Stimulated activated CD8-positive, alpha-beta memory T cell treated with anti-CD3 and anti-CD28 coated beads, Interleukin-15, amount 100 ng/mL, for 48 hours (primary cell): ENCODE data around the gene ATF7IP.

ENCODE experiments used
- DNase-seq, 2 donors: peaks; one replicate each; pipeline ENCODE4 v3.0.0-alpha.2; 2020; ENCODE audit warnings: low read depth in 2 of 2

ATF7IP gene

DNA sequence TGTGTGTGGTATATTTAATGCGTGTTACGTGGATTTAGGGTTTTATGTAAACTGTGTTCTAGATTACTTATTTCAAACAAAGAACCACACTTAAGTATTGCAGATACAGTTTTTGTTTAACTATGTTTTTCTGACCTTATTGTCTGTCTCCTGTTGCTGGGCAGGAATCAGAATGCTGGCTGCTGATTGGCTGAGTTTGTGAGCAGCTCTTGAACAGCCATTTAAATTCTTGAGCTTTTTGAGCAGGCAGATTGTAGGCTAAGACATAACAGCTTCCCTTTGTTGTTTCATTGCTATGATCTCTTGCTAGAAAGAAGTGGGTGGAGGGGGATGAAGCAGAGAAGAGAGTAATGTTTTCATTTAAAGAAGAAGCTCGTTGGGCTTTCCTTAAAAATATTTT is 52.2 kb downstream of the ATF7IP start:
- peak in 1 of 2 donors; percentile 31 for DNase-seq

DNA sequence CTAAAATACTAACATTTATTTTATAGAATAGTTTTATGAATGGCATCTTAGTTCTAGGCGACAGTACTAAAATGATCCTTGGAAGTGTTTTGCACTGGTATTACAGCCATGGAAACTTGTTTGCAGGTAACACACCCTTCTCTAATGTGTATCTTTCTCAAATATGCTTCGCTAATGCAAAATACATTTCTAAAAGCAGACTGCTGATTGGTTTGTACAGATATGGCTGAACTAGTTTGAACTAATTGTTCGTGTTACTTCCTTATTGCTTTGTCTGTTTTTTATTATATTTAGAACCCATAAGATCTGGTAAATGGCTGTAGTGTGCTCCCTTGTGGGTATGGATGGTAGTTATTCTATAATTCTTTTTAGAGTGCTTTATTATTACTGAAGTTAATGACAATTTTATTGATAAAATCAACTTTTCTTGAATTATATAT is 53.0 kb downstream of the ATF7IP start:
- DNase-seq: no peak

DNA sequence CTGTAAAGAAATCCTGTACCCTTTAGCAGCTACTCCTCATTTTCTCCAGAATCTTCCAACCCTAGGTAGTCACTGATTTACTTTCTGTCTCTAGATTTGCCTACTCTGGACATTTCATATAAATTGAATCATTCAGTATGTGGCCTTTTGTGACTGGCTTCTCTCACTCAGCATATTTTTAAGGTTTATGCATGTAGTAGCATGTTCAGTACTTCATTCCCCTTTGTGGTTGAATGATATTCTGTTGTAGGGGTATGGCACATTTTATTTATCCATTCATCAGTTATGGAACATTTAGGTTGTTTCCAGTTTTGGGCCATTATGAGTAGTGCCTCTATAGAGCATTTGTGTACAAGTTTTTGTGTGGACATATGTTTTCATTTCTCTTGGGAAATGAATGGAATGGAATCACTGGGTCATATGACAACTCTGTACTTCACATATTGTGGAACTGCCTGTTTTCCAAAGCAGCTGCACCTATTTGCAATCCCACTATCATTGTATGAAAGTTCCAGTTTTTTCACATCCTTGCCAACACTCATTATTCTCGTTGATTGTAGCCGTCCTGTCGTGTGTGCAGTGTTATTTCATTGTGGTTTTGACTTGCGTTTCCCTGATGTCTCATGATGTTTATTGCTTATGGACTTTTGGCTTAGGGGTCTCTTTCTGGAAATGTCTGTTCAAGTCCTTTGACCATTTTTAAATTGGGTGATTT is 57.2 kb downstream of the ATF7IP start:
- DNase-seq: no peak

DNA sequence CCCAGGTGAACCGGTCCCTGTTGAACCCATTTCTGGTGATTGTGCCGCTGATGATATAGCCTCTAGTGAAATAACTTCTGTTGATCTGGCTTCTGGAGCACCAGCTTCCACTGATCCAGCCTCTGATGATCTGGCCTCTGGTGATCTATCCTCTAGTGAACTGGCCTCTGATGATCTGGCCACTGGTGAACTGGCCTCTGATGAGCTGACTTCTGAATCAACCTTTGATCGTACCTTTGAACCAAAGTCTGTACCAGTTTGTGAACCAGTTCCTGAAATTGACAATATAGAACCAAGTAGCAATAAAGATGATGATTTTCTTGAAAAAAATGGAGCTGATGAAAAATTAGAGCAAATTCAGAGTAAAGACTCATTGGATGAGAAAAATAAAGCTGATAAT is 59.1 kb downstream of the ATF7IP start:
- DNase-seq: no peak

DNA sequence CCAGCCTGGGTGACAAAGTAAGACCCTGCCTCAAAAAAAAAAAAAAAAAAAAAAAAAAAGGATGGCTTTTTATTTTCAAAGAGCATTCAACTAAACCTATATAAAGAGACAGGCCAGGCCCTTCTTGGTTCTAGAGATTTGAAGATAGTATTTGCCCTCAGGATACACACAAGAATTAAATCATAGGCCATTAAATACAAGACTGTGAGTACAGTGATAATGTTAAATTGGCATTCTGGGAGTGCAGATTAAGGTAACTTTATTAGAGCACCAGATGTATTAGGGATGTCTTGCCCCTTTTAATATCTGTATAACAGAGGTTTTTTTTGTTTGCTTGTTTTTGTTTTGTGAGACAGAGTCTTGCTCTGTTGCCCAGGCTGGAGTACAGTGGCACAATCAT is 61.3 kb downstream of the ATF7IP start:
- DNase-seq: no peak

DNA sequence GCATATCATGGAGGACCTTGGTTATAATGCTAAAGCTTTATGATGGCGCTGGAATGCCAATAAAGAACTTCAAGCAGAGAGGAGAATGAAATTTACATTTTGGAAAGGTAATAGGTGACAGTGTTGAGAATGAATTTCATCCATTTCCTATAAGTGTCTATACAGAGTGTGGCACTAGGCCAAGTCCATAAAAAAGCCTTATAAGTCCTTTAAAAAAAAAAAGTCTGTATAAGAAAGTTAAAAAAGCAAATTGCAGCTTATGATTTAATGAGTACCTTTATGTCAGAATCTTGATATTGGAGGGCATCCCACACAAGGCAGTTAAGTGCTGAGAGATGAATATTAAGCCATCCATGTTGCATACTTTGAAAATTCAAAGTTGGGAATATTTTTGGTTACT is 62.4 kb downstream of the ATF7IP start:
- no peak for DNase-seq

DNA sequence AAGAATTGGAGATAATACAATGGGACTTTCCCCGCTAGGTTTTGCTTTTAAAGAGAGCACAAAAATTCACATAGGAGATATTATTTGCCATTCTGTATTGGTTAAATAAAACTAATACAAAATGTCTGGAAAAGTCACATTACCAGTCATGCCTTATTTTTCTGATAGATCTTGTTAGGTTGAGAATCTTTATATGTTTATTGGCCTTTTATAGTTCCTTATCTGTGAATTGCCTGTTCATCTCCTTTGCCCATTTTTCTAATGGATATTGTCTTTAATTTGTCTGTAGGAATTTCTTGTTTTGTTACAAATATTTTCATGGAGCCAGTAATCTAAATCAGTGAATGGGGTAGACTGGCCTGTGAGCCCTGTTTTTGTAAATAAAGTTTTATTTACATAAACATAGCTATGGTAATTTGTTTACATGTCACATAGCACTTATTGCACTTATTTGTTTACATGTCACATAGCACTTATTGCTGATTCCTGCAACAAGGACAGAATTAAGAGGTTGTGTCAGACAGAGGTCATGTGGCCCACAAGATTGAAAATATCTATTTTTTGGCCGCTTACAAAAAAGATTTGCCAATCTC is 65.0 kb downstream of the ATF7IP start:
- no peak for DNase-seq

DNA sequence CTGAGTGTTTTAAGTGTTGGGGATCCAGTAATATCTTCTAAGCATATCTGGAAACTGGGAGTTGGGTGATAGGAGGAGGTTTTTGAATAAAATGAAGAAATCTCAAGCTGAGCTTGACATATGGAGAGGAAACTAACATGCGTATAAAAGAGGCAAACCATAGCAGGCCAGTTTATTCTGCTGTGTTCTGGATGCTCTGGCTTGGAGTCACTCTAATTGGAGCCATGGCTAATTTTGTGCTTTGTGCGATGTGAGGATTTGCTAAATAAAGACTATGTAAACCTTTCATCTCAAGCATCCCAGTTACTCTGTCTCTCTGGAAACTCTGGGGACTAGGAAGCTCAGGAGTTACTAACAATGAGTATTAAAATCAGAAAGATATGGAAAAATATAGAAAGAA is 66.5 kb downstream of the ATF7IP start:
- DNase-seq: no peak

DNA sequence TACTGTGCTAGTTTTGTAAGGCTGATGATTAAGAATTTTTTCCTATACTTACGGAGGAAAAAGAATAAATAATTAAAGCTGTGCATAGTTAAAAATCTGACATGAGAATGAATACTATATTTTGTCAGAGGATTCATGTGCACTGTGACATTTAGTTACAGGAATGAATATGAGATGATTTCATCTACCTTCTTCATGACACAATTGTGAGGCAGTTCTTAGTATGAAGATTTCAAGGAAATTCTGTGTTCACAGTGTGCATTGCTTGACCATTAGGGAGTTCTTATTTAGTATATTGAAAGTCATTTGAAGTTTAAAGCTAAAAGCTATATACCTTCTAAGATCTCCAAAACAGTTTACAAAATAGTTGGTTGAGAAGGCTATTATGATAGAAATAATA is 70.1 kb downstream of the ATF7IP start:
- DNase-seq: no peak

DNA sequence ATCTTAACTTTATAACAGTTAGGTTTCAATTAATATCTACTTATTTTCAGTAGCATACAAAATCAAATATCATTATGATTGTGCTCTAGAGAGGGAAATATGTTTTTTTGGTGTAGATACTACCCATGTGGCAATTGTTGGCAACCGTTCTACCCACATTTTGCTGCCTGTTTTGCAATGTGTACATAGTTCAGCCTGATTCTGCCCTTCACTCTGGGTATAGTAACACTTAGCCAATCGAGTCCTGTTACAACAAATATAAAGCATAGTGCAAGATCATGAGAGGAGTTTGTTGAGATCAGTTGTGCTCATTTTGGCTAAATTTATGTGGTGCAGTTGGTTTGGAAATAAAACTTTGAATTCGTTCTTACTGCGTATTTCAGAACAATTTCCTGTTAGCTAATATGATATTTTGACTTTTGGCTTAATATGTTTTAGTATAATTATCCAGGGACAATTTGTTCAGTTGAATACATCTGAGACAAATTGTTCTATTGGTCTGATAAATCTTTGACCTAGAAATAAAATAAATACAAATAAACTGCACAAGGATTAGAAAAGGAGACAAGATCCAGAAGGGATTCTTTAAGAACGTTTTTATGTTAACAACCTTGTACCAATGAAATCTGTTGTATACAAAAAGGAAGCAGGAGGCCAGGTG is 76.9 kb downstream of the ATF7IP start:
- no peak for DNase-seq

DNA sequence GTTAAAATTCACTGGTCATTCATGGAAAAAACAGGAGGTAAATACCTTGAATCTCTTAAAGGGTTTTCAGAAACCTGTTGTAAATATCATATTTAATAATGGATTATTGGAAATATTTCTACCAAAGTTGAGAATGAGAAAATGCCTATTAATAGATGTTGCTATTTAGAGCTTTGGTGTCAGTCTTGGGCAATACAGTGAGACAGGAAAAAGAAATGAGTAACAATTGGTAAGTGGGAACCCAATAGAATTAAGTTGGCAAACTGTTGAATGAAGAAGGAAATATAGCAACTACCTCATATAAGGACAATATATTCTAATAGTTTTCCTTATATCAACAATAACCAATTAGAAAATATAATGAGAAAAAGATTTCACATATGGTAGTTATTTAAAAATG is 78.0 kb downstream of the ATF7IP start:
- DNase-seq: no peak

DNA sequence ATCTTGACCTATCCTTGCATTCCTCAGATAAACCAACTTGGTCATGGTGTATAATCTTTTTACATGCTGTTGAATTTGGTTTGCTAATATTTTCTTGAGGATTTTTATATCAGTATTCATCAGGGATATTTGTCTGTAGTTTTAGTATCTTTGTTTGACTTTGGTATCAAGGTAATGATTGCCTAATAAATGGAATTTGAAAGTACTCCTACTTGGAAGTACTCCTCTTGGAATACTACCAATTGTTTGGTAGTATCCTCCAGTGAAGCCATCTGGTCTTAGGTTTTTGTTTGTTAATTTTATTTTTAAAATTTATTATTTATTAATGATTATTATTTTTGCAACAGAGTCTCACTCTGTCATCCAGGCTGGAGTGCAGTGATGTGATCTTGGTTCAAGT is 85.0 kb downstream of the ATF7IP start:
- no peak for DNase-seq

DNA sequence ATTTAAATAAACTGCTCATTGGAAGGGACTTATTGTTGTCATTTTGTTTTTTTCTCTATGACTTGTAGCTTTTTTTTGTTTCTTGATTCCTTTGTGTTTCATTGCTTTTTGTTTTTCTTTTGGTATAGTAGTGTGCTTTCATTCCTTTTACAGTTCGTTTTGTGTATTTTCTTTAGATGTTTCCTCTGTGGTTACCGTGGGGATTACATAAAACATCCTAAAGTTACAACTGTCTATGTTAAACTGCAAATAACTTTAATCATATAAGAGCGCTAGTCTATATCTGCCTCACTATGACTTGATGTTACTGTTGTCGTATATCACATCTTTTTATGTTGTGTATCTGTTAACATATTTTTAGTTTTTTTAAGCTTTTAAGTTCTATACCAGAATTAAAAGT is 86.9 kb downstream of the ATF7IP start:
- no peak for DNase-seq

DNA sequence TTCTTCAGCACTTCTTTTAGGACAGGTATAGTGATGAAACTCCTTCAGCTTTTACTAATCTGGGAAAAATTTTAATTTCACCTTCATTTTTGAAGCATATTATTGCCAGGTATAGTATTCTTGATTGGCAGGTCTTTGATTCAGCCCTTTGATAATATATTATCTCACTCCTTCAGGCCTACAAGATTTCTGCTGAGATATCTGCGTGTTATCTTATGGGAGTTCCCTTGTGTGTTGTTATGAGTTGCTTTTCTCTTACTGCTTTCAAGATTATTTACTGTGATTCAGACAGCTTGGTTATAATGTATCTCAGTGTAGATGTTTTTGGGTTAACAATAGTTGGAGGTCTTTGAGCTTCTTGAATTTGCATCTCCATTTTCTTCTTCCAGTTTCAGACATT is 87.4 kb downstream of the ATF7IP start:
- DNase-seq: no peak

DNA sequence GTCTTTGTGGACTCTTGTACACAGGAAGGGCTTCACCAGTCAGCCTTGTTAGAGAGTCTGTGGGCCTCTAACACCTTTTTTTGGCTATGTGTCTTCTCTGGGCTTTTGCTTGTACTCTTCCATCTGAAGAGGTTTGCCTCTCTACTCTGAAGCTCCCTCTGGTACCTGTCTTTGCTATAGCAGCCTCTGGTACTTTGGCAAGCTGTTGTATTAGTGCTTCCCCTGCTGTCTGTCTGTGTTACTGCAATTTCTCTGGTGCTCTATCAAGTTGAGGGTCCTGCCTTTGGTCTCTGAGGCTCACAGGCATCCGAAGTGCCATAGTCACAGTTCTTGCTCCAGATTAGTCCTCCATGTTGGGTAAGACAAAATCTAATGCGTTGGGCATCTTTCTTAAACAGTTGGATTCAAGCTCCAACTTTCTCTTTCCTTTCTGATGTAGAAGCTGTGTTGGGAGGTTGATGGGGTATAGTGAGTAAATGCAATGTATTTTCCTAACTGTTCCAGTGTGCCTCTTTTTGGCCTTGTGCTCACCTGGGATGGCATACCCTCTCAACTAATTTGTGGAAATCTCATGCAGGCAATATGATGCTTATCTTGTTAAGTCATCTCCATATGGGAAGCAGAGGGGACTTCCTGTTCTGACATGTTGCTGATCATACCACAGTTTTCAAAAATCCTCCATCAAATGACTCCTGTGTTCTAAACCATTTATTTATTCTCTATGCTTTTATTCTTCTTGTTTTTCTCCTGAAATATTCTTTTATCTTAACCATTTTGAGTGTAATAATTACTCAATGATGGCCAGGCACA is 88.8 kb downstream of the ATF7IP start:
- DNase-seq: no peak

DNA sequence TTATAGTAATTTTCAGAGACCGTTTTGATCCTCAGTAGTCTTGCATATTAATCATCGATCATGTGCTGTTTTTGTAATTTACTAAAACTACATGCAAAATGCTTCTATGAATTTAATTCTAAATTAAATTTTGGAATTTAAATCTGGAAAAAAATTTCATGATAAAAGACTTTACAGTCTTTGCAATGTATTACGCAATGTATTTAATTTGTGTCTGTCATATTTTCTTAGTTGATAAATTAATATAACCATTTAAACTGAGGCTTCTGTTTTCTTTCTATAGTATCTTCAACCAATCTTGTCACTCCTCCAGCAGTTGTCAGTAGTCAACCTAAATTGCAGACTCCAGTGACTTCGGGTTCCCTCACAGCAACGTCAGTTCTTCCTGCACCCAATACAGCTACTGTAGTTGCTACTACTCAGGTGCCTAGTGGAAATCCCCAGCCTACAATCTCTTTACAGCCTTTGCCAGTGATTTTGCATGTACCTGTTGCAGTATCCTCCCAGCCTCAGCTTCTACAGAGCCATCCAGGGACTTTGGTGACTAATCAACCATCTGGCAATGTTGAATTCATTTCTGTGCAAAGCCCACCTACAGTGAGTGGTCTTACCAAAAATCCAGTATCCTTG is 94.8 kb downstream of the ATF7IP start:
- no peak for DNase-seq

DNA sequence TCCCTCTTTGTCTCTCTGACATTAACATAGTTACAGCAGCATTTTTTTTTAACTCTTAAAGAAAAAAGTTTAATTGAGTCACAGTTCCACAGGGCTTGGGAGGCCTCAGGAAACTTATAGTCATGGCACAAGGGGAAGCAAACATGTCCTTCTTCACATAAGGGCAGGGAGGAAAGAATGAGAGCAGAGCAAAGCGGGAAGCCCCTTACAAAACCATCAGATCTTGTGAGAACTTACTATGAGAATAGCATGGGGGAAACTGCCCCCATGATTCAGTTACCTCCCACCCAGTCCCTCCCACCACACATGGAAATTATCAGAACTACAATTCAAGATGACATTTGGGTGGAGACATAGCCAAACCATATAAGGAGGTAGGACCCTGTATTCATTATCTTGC is 106.0 kb downstream of the ATF7IP start:
- peak in 1 of 2 donors; percentile 10 for DNase-seq

DNA sequence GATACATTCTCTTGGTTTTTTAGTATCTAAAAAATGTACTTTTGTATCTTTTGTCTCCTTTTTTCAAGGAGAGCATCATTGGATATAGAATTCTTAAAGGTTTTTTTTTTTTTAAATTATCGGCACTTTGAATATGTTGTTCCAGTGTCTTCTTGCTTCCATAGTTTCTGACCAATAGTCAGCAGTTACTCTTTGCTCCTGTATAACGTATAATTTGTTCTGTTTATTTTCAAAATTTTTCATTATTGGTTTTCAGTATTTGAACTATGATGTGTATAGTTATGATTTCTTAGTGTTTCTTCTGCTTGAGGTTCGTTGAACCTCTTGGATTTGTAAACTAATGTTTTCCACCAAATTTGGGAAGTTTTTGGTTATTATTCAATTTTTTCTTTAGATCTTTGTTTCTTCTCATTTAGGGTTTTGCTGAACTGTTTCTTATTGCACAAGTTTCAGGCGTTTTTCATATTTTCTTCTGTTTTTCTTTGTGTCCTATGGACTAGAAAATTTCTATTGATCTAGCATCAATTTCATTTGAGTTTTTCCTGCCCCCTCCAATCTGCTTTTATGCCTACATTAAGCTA is 108.3 kb downstream of the ATF7IP start:
- no peak for DNase-seq

DNA sequence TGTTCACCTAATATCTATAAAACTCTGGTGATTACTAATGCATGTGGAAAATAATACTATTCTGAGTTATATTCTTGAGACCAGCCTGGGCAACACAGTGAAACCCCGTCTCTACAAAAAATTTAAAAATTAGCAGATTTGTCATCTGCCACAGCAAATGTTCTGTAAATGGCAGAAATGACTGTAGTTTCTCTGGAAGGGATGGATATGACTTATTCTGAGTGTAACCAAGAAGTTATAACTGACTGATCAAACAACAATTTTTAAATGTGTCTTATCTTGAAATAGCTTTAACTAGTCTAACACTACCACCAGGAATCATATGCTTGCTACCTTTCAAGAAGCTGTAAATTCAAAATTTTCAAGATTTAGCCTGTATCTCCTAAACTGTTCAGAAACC is 113.5 kb downstream of the ATF7IP start:
- DNase-seq: no peak

DNA sequence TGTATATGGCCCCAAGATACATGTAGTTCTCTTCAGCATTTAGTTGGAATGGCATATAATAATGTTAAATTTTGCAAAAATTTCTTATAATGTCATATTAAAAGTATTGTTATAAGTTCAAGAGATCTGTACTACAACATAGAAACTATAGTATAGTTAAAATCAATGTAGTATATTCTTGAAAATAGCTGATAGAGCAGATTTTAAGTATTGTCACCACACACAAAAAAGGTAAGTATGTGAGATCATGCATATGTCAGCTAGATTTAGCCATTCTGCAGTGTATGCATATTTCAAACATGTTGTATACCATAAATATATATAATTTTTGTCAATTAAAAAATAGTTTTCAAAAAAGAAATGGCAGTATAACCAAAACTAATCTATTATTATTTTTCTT is 115.7 kb downstream of the ATF7IP start:
- DNase-seq: no peak

DNA sequence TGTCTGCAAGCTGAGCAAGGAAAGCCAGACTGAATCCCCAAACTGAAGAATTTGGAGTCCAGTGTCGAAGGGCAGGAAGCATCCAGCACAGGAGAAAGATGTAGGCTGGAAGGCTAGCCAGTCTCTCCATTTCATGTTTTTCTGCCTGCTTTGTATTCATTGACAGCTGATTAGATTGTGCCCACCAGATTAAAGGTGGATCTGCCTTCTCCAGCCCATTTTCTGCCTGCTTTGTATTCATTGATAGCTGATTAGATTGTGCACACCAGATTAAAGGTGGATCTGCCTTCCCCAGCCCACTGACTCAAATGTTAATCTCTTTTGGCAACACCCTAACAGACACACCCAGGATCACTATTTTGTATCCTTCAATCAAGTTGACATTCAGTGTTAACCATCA is 116.9 kb downstream of the ATF7IP start:
- DNase-seq: no peak

DNA sequence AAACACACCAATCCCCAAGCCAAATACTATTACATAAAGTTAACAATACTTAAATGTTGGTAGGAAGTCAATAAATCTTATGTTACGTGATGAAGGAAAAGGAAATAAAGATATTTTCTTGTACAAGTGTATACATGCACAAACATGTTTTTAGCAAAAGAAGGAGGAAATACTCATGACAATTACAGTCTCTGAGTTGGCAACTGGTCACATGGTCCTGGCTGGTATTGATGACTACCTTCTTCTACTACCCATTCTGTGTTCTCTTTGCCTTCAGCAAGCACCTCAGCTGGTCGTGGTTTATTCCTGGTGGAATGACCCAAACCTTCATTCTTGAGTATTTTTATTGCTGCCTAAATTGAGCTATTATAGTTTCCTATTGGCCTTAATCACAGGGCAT is 117.4 kb downstream of the ATF7IP start:
- no peak for DNase-seq
